Measurements from ENCODE around the gene HLA-DPA1. TPM values are rescaled to one million over a fixed set of nuclear protein-coding genes. Genes with fewer than 3 reads are reported as not detected.

The HLA-DPA1 gene
- total and polyA plus RNA-seq, 3 experiments from 2014 or later = 69.8 to 156 (median 71.7) TPM

DNA sequence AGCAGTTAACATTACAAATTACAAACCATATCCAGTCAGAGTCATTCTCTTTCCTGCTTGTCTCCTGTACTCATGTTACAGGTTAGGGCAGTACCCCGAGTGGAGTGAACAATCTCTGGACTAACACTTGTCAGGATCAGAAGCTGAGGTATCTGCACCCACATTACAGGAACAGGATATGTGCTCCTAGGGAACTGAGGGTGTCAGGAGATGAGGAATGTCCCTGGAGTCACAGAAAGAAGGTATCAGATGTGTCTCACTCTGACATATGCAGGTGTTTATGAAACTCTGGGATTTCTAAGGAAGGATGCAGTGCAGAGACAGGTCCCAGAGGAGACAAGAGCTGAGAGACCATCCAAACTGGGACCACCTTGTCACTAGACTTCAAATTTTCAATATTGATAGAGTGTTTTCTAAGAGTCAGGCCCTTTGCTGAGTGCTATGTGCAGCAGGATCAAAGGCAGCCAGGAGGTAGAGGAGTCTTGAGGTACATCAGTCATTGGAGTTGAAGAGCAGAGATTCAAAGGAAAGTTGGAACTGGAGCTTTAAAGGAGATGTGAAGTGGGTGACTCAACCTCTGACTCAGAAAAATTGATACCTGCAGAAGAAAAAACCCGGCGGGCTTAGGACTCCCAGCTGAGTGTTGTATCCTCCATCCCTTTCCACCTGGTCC, 14.9 kb upstream of the HLA-DPA1 start:
- H3K4me1 Mint-ChIP-seq = peaks cover 0 to 6% (median 4%) of the 10 kb centered on the region in 3 donors
- H3K27ac Mint-ChIP-seq = peak overlapping the region in 5 of 8 donors; percentile 15 to 87 (median 77)
- POLR2A ChIA-PET = interaction anchor here (0.5 to 0.6 kb wide), 2 partner anchors 154 to 470 kb away, joined by 3 read pairs; no protein-coding TSS in a partner anchor
- Histone ChIP-seq H3K9me3 (ENCODE audit: low read length) (no peaks in the 10 kb centered on the region), H3K36me3 (ENCODE audit: insufficient read depth, low read length) (peaks cover 4% of the 10 kb centered on the region), H3K27ac (ENCODE audit: low read depth, low read length) (no peak overlapping the region), H3K4me3 (ENCODE audit: low read length) (no peak overlapping the region), H3K27me3 (ENCODE audit: insufficient read depth, low read length, poor library complexity, severe bottlenecking) (no peaks in the 10 kb centered on the region), H3K4me1 (ENCODE audit: insufficient read depth, low read length) (no peaks in the 10 kb centered on the region)
- CTCF ChIA-PET = interaction anchor here (1.4 to 2.8 kb wide), 3 partner anchors 70 to 74 kb away, joined by 5 to 8 read pairs (median 5); no protein-coding TSS in a partner anchor
- DNase-seq = no peak
- H3K27me3 Mint-ChIP-seq = peaks cover 3 to 6% of the 10 kb centered on the region in 2 donors
- H3K9me3 Mint-ChIP-seq = no peaks in the 10 kb centered on the region
- H3K4me3 Mint-ChIP-seq = no peak overlapping the region
- peaks cover 0 to 43% (median 11%) of the 10 kb centered on the region in 3 donors for H3K36me3 Mint-ChIP-seq

DNA sequence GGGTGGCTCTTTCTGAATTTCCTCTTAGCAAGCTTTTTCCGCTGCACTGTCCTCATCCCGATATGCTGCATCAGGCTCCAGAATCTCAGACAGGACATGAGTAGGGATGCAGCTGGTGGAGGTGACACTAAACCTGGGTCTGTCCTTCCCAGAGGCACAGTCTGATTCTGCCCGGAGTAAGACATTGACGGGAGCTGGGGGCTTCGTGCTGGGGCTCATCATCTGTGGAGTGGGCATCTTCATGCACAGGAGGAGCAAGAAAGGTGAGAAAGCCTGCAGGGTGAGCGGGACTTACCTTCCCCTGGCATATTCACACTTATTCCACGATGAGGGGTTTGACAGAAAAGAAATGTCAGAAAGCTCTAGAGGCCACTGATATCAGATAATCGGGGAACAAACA, 12.2 kb upstream of the HLA-DPA1 start:
- Mint-ChIP-seq H3K4me1 (peaks cover 13 to 23% (median 19%) of the 10 kb centered on the region in 3 donors), H3K4me3 (no peak overlapping the region), H3K36me3 (peaks cover 0 to 67% (median 19%) of the 10 kb centered on the region in 3 donors), H3K27me3 (peaks cover 0 to 1% of the 10 kb centered on the region in 2 donors), H3K9me3 (no peaks in the 10 kb centered on the region), H3K27ac (peak overlapping the region in 2 of 8 donors; percentile 28 to 71)
- Histone ChIP-seq H3K9me3 (ENCODE audit: low read length) (no peaks in the 10 kb centered on the region), H3K27me3 (ENCODE audit: insufficient read depth, low read length, poor library complexity, severe bottlenecking) (no peaks in the 10 kb centered on the region), H3K4me1 (ENCODE audit: insufficient read depth, low read length) (no peaks in the 10 kb centered on the region), H3K36me3 (ENCODE audit: insufficient read depth, low read length) (peaks cover 10% of the 10 kb centered on the region), H3K4me3 (ENCODE audit: low read length) (no peak overlapping the region), H3K27ac (ENCODE audit: low read depth, low read length) (no peak overlapping the region)
- CTCF ChIA-PET = no interaction called here
- POLR2A ChIA-PET = no interaction called here
- no peak for DNase-seq

DNA sequence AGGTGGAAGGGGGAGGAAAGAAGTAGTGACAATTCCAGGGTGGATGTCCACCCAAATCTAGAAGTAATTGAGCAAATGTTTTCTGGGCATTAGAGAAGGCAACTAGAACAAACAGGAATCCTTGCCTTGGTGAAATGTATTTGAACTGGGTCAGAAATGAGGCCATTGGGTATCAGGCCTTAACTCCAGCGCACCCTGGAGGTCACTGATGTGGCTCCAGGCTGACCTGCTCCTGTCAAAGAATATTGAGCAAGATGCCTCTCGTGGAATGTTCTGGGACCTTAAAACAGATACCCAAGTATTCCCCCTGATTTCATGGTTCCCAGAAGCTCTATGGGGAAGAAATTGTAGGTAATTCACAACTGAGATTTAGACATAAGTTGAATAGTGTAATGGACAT, 9.3 kb upstream of the HLA-DPA1 start:
- ChIA-PET CTCF (interaction anchor here (0.8 to 1.6 kb wide), 2 partner anchors 68 to 165 kb away, joined by 3 read pairs; no protein-coding TSS in a partner anchor), POLR2A (no interaction called here)
- Histone ChIP-seq H3K9me3 (ENCODE audit: low read length) (no peaks in the 10 kb centered on the region), H3K4me3 (ENCODE audit: low read length) (no peak overlapping the region), H3K27me3 (ENCODE audit: insufficient read depth, low read length, poor library complexity, severe bottlenecking) (no peaks in the 10 kb centered on the region), H3K36me3 (ENCODE audit: insufficient read depth, low read length) (peaks cover 10% of the 10 kb centered on the region), H3K27ac (ENCODE audit: low read depth, low read length) (no peak overlapping the region), H3K4me1 (ENCODE audit: insufficient read depth, low read length) (peaks cover 6% of the 10 kb centered on the region)
- Mint-ChIP-seq H3K4me3 (no peak overlapping the region), H3K36me3 (peaks cover 0 to 93% (median 27%) of the 10 kb centered on the region in 3 donors), H3K9me3 (no peaks in the 10 kb centered on the region), H3K27me3 (no peaks in the 10 kb centered on the region), H3K27ac (peak overlapping the region in 5 of 8 donors; percentile 1 to 63 (median 42)), H3K4me1 (peaks cover 30 to 52% (median 48%) of the 10 kb centered on the region in 3 donors)
- DNase-seq = no peak

DNA sequence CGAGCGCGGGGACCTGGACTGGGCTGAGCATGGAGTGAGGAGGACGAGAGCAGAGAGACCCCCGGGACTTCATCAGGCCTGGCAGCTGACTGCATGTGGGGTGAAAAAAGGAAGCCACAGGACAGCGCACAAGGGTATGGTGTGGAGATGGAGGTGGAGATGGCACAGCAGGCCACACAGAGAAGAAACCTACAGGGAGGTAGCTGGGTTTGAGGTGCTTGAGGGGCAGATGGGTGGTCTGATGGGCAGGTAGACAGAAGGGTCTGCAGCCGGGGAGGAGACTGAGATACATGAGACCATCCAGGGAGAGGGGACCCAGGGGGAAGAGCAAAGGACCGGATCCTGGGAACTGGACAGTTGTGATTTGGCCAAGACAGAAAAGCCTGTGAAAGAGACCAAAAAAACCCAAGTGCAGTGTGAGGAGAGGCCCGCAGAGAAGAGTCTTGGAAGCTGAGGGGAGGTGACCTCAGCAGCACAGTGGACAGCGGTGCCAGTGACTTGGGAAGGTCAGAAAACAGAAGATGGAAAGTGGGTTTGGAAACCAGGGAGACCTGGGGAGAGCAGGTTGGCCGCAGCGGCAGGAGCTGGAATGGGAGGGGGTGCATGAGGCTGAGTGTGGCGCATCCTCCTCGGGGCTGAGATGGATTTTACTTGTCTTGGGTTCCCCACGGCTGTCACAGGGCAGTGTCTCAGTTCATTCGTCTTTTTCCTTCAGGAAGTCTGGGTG, 7.8 kb upstream of the HLA-DPA1 start:
- peaks cover 11% of the 10 kb centered on the region for H3K4me1 ChIP-seq (ENCODE audit: insufficient read depth, low read length)
- Mint-ChIP-seq H3K27me3 (no peaks in the 10 kb centered on the region), H3K27ac (peak overlapping the region in 7 of 8 donors; percentile 17 to 77 (median 57)), H3K9me3 (no peaks in the 10 kb centered on the region), H3K36me3 (peaks cover 0 to 84% (median 24%) of the 10 kb centered on the region in 3 donors), H3K4me3 (peak overlapping the region in 1 of 7 donors; percentile 15), H3K4me1 (peaks cover 39 to 67% (median 61%) of the 10 kb centered on the region in 3 donors)
- POLR2A ChIA-PET = interaction anchor here (0.9 kb wide), 1 partner anchor 62 kb away, joined by 4 read pairs; no protein-coding TSS in a partner anchor
- DNase-seq = no peak
- no peaks in the 10 kb centered on the region for H3K27me3 ChIP-seq (ENCODE audit: insufficient read depth, low read length, poor library complexity, severe bottlenecking)
- no peak overlapping the region for H3K4me3 ChIP-seq (ENCODE audit: low read length)
- no peak overlapping the region for H3K27ac ChIP-seq (ENCODE audit: low read depth, low read length)
- no peaks in the 10 kb centered on the region for H3K9me3 ChIP-seq (ENCODE audit: low read length)
- peaks cover 10% of the 10 kb centered on the region for H3K36me3 ChIP-seq (ENCODE audit: insufficient read depth, low read length)
- CTCF ChIA-PET = interaction anchor here (1.0 to 1.1 kb wide), 2 partner anchors 33 to 67 kb away, joined by 3 read pairs; no protein-coding TSS in a partner anchor

DNA sequence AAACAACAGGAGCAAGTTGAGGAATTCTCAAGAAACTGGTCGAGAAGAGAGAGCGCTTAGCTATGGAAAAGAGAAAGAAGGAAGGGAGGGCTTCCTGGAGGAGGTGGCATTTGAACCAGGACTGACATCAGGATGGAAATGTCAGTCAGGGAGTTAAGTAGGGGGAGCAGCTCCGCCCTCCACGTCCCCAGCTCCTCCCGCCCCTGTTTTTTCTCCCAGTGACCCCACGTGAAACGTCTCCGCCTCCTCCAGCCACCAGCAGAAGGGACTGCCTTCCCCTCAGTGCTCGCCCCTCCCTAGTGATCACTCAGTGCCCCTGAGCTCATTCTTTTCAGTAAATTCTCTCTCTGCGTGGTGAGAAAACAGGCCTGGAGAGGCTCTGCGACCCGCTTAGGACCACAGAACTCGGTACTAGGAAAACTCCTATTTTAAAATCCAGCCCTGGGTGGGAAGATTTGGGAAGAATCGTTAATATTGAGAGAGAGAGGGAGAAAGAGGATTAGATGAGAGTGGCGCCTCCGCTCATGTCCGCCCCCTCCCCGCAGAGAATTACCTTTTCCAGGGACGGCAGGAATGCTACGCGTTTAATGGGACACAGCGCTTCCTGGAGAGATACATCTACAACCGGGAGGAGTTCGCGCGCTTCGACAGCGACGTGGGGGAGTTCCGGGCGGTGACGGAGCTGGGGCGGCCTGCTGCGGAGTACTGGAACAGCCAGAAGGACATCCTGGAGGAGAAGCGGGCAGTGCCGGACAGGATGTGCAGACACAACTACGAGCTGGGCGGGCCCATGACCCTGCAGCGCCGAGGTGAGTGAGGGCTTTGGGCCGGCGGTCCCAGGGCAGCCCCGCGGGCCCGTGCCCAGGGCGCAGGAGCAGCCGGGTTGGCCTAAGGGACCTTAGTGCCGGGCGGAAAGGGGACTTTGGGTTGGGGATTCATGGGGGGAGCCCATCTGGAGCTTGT, 7.0 kb upstream of the HLA-DPA1 start:
- Mint-ChIP-seq H3K27me3 (no peaks in the 10 kb centered on the region), H3K9me3 (no peaks in the 10 kb centered on the region), H3K36me3 (peaks cover 0 to 80% (median 19%) of the 10 kb centered on the region in 3 donors), H3K4me1 (peaks cover 43 to 73% (median 66%) of the 10 kb centered on the region in 3 donors), H3K4me3 (peak overlapping the region in 5 of 7 donors; percentile 37 to 74 (median 68)), H3K27ac (peak overlapping the region in 5 of 8 donors; percentile 58 to 87 (median 77))
- Histone ChIP-seq H3K27ac (ENCODE audit: low read depth, low read length) (no peak overlapping the region), H3K4me3 (ENCODE audit: low read length) (no peak overlapping the region), H3K27me3 (ENCODE audit: insufficient read depth, low read length, poor library complexity, severe bottlenecking) (no peaks in the 10 kb centered on the region), H3K36me3 (ENCODE audit: insufficient read depth, low read length) (peaks cover 10% of the 10 kb centered on the region), H3K4me1 (ENCODE audit: insufficient read depth, low read length) (peaks cover 13% of the 10 kb centered on the region), H3K9me3 (ENCODE audit: low read length) (no peaks in the 10 kb centered on the region)
- ChIA-PET POLR2A (interaction anchor here (0.9 to 1.2 kb wide), 2 partner anchors 61 to 109 kb away, joined by 4 read pairs; no protein-coding TSS in a partner anchor), CTCF (interaction anchor here (1.1 kb wide), 1 partner anchor 32 kb away, joined by 3 read pairs; no protein-coding TSS in a partner anchor)
- DNase-seq = no peak

DNA sequence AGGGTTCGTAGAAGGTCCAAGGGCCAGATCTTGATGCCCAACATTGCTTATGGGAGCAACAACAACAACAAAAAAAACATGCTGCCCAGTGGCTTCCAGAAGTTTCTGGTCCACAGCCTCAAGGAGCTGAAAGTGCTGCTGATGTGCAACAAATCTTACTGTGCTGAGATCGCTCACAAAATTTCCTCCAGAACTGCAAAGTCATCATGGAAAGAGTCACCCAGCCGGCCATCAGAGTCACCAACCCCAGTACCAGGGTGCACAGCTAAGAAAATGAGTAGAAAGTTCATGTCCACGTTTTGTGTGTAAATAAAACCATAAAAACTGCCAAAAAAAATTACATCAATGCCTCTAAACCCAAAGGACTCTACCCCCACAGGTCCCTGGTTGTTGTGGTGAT, 6.1 kb upstream of the HLA-DPA1 start:
- H3K27ac Mint-ChIP-seq = peak overlapping the region in 3 of 8 donors; percentile 18 to 55 (median 29)
- peaks cover 0 to 72% (median 16%) of the 10 kb centered on the region in 3 donors for H3K36me3 Mint-ChIP-seq
- Histone ChIP-seq H3K4me1 (ENCODE audit: insufficient read depth, low read length) (peaks cover 18% of the 10 kb centered on the region), H3K36me3 (ENCODE audit: insufficient read depth, low read length) (peaks cover 10% of the 10 kb centered on the region), H3K27ac (ENCODE audit: low read depth, low read length) (no peak overlapping the region), H3K9me3 (ENCODE audit: low read length) (no peaks in the 10 kb centered on the region), H3K27me3 (ENCODE audit: insufficient read depth, low read length, poor library complexity, severe bottlenecking) (no peaks in the 10 kb centered on the region), H3K4me3 (ENCODE audit: low read length) (no peak overlapping the region)
- peak overlapping the region in 1 of 7 donors; percentile 37 for H3K4me3 Mint-ChIP-seq
- H3K27me3 Mint-ChIP-seq = no peaks in the 10 kb centered on the region
- H3K9me3 Mint-ChIP-seq = no peaks in the 10 kb centered on the region
- DNase-seq = no peak
- ChIA-PET CTCF (no interaction called here), POLR2A (interaction anchor here (1.2 kb wide), 1 partner anchor 108 kb away, joined by 4 read pairs; no protein-coding TSS in a partner anchor)
- peaks cover 48 to 79% (median 73%) of the 10 kb centered on the region in 3 donors for H3K4me1 Mint-ChIP-seq

DNA sequence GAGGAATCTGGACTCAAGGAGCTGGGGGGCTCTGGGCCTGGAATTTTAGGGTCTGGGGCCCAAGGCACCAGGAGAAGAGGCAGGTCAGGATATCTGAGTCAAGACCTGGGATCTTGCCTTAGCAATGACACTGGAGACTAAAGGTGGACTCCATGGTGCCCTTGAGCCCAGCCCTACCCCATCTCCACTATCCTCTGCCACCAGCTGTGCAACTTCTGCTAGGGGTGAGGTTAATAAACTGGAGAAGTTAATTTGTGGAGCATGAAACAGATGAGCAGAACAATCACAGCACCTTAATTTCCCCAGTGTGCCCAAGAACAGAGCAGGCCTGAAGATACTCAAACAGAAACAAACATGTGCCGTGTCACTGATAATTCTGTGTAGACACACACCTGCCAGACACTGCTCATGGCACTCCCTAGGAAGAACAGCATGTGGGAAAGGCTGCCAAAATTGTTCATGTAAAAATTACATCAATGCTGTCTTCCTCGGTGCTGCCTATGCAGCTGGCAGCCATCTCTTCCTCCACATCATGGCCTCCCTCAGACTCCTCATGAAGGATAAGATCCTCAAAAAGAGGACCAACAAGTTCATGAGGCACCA, 5.6 kb upstream of the HLA-DPA1 start:
- no peak overlapping the region for H3K27ac ChIP-seq (ENCODE audit: low read depth, low read length)
- H3K4me1 Mint-ChIP-seq = peaks cover 48 to 79% (median 73%) of the 10 kb centered on the region in 3 donors
- no peak overlapping the region for H3K4me3 ChIP-seq (ENCODE audit: low read length)

More for the DNA sequence above, 5.6 kb upstream of the HLA-DPA1 start:
- no peaks in the 10 kb centered on the region for H3K9me3 ChIP-seq (ENCODE audit: low read length)
- DNase-seq = no peak
- Mint-ChIP-seq H3K4me3 (peak overlapping the region in 4 of 7 donors; percentile 21 to 98 (median 42)), H3K9me3 (no peaks in the 10 kb centered on the region), H3K36me3 (peaks cover 0 to 67% (median 16%) of the 10 kb centered on the region in 3 donors), H3K27ac (peak overlapping the region; percentile 18 to 82 (median 58)), H3K27me3 (no peaks in the 10 kb centered on the region)
- H3K27me3 ChIP-seq (ENCODE audit: insufficient read depth, low read length, poor library complexity, severe bottlenecking) = no peaks in the 10 kb centered on the region
- H3K4me1 ChIP-seq (ENCODE audit: insufficient read depth, low read length) = peaks cover 18% of the 10 kb centered on the region
- CTCF ChIA-PET = interaction anchor here (1.8 kb wide), 1 partner anchor 63 kb away, joined by 4 read pairs; no protein-coding TSS in a partner anchor
- POLR2A ChIA-PET = interaction anchor here (0.5 to 1.2 kb wide), 2 partner anchors 107 to 162 kb away, joined by 4 to 5 read pairs; no protein-coding TSS in a partner anchor
- H3K36me3 ChIP-seq (ENCODE audit: insufficient read depth, low read length) = peaks cover 10% of the 10 kb centered on the region

Measured in CD8-positive, alpha-beta memory T cell (primary cell).